Measurements from ENCODE around the gene CDO1. TPM values are rescaled to one million over a fixed set of nuclear protein-coding genes. Genes with fewer than 3 reads are reported as not detected.
A peak's percentile ranks its signal among the peaks of the same experiment; 100 is the strongest.

The CDO1 gene
- total and polyA plus RNA-seq, 9 of the 15 experiments (the other 6 are each of a cell fraction or from before 2014, with no cell fraction given): 0.16 to 0.22 TPM; not detected in 7

GRCh38 chr5:115842089-115842935 lies 25.9 kb upstream of the CDO1 start (continued):
- TF ChIP-seq CGGBP1 (CRISPR knock-in tag; IDR thresholded peaks at IDR 0.05): no peak
- TF ChIP-seq HNRNPL (IDR thresholded peaks at IDR 0.05; ENCODE audit: low read depth, low read length): peak; percentile 96
- peak; percentile 22 for TF ChIP-seq PHF20 (IDR thresholded peaks at IDR 0.05; ENCODE audit: partially characterized antibody)
- TF ChIP-seq, protein P1, sequence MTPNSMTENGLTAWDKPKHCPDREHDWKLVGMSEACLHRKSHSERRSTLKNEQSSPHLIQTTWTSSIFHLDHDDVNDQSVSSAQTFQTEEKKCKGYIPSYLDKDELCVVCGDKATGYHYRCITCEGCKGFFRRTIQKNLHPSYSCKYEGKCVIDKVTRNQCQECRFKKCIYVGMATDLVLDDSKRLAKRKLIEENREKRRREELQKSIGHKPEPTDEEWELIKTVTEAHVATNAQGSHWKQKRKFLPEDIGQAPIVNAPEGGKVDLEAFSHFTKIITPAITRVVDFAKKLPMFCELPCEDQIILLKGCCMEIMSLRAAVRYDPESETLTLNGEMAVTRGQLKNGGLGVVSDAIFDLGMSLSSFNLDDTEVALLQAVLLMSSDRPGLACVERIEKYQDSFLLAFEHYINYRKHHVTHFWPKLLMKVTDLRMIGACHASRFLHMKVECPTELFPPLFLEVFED (CRISPR knock-in tag; conservative IDR thresholded peaks at IDR 0.05): no peak
- TF ChIP-seq CTBP1 (IDR thresholded peaks at IDR 0.05; ENCODE audit: borderline replicate concordance): peak; percentile 44
- TF ChIP-seq HDAC1 (IDR thresholded peaks at IDR 0.05): peak in 1 of 2 experiments; percentile 7; a peak in 1 of 4 replicates
- TF ChIP-seq, protein P2, sequence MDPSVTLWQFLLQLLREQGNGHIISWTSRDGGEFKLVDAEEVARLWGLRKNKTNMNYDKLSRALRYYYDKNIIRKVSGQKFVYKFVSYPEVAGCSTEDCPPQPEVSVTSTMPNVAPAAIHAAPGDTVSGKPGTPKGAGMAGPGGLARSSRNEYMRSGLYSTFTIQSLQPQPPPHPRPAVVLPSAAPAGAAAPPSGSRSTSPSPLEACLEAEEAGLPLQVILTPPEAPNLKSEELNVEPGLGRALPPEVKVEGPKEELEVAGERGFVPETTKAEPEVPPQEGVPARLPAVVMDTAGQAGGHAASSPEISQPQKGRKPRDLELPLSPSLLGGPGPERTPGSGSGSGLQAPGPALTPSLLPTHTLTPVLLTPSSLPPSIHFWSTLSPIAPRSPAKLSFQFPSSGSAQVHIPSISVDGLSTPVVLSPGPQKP (CRISPR knock-in tag; IDR thresholded peaks at IDR 0.05): no peak
- no peak; a peak in 1 of 4 replicates for TF ChIP-seq MAZ (CRISPR knock-in tag; conservative IDR thresholded peaks at IDR 0.05 in 1 of 2, IDR thresholded peaks at IDR 0.05 in 1 of 2)
- TF ChIP-seq ZNF592 (IDR thresholded peaks at IDR 0.05): no peak
- no peak for TF ChIP-seq MYBL2 (IDR thresholded peaks at IDR 0.05; ENCODE audit: low read depth)
- TF ChIP-seq MYBL2 (CRISPR knock-in tag; IDR thresholded peaks at IDR 0.05; ENCODE audit: borderline replicate concordance): no peak
- no peak for TF ChIP-seq ZNF512 (tag; IDR thresholded peaks at IDR 0.05)
- TF ChIP-seq ZNF696 (CRISPR knock-in tag; conservative IDR thresholded peaks at IDR 0.05): no peak
- no peak for TF ChIP-seq NFRKB (IDR thresholded peaks at IDR 0.05; ENCODE audit: low read depth)
